ENCODE data around the gene EPN2. TPM values are rescaled to one million over a fixed set of nuclear protein-coding genes. Genes with fewer than 3 reads are reported as not detected.

EPN2 gene
- total RNA-seq, 1 experiment from 2014 or later = 73.1 TPM

DNA sequence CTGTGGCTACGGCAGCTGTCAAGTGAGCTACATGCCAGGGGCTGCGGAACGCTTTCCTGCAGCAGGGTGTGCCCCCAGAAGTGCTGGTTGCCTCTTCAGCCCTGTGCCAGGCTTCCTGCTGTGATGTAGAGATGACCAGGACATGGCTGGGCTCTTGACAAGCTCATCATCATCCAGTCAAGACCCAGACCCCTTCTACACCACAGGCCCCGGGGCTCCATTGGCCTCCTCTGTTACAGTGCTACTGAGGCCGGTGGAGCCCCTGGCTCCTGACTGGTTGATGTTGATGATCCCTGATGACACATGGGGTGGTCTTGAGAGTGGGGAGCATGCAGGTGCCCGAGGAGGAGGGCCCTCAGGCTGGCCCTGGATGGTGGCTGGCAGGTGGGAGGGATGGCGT lies 75.2 kb downstream of the EPN2 start:
- no peaks in the 10 kb centered on the region for H3K9me3 ChIP-seq (ENCODE audit: control insufficient read depth in 1 of 2, insufficient read depth in 1 of 2, low read depth in 1 of 2, low read length in 2 of 2)
- peaks cover 17 to 22% of the 10 kb centered on the region in 2 experiments; a peak in 3 of 4 replicates for H3K36me3 ChIP-seq (ENCODE audit: control insufficient read depth in 1 of 2, insufficient read depth in 2 of 2, low read length in 2 of 2)
- H3K9me2 ChIP-seq (ENCODE audit: insufficient read depth) = no peaks in the 10 kb centered on the region
- no peaks in the 10 kb centered on the region for H4K20me1 ChIP-seq (ENCODE audit: insufficient read depth)
- no TSS peak for BruUV-seq (replicated peaks)
- TF ChIP-seq, protein P1, sequence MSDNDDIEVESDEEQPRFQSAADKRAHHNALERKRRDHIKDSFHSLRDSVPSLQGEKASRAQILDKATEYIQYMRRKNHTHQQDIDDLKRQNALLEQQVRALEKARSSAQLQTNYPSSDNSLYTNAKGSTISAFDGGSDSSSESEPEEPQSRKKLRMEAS (IDR thresholded peaks at IDR 0.05) = no peak
- TF ChIP-seq JUND (IDR thresholded peaks at IDR 0.05) (no peak), ZFX (IDR thresholded peaks at IDR 0.05) (no peak), FOSL1 (IDR thresholded peaks at IDR 0.05; ENCODE audit: low read depth) (no peak), CEBPB (IDR thresholded peaks at IDR 0.05; ENCODE audit: low read depth) (no peak), YY1 (IDR thresholded peaks at IDR 0.05; ENCODE audit: extremely low read depth, insufficient replicate concordance, low read depth, low read length) (no peak), POLR2AphosphoS5 (IDR thresholded peaks at IDR 0.05; ENCODE audit: low read depth, low read length) (no peak), EZH2 (IDR thresholded peaks at IDR 0.05) (no peak), RAD21 (IDR thresholded peaks at IDR 0.05; ENCODE audit: low read depth) (no peak), EZH2phosphoT487 (IDR thresholded peaks at IDR 0.05; ENCODE audit: borderline replicate concordance) (no peak), ELF1 (IDR thresholded peaks at IDR 0.05; ENCODE audit: borderline replicate concordance, low read depth) (no peak), EGR1 (IDR thresholded peaks at IDR 0.05; ENCODE audit: low read depth) (no peak), ZNF274 (IDR thresholded peaks at IDR 0.05; ENCODE audit: low read depth, low read length) (no peak)
- TF ChIP-seq, protein P2, sequence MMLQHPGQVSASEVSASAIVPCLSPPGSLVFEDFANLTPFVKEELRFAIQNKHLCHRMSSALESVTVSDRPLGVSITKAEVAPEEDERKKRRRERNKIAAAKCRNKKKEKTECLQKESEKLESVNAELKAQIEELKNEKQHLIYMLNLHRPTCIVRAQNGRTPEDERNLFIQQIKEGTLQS (IDR thresholded peaks at IDR 0.05) = no peak
- TF ChIP-seq, protein P3, sequence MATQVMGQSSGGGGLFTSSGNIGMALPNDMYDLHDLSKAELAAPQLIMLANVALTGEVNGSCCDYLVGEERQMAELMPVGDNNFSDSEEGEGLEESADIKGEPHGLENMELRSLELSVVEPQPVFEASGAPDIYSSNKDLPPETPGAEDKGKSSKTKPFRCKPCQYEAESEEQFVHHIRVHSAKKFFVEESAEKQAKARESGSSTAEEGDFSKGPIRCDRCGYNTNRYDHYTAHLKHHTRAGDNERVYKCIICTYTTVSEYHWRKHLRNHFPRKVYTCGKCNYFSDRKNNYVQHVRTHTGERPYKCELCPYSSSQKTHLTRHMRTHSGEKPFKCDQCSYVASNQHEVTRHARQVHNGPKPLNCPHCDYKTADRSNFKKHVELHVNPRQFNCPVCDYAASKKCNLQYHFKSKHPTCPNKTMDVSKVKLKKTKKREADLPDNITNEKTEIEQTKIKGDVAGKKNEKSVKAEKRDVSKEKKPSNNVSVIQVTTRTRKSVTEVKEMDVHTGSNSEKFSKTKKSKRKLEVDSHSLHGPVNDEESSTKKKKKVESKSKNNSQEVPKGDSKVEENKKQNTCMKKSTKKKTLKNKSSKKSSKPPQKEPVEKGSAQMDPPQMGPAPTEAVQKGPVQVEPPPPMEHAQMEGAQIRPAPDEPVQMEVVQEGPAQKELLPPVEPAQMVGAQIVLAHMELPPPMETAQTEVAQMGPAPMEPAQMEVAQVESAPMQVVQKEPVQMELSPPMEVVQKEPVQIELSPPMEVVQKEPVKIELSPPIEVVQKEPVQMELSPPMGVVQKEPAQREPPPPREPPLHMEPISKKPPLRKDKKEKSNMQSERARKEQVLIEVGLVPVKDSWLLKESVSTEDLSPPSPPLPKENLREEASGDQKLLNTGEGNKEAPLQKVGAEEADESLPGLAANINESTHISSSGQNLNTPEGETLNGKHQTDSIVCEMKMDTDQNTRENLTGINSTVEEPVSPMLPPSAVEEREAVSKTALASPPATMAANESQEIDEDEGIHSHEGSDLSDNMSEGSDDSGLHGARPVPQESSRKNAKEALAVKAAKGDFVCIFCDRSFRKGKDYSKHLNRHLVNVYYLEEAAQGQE (IDR thresholded peaks at IDR 0.05; ENCODE audit: low read depth) = no peak
- no peak for ATAC-seq
- H3K27ac ChIP-seq (ENCODE audit: low read depth, low read length) = no peak overlapping the region
- no peak overlapping the region for H2AFZ ChIP-seq (ENCODE audit: low read depth, low read length, poor library complexity, severe bottlenecking)
- peaks cover 9 to 21% of the 10 kb centered on the region in 2 experiments for H3K4me1 ChIP-seq (ENCODE audit: control insufficient read depth in 1 of 2, insufficient read depth in 2 of 2, low read length in 2 of 2)
- ChIA-PET POLR2A (no interaction called here), RAD21 (ENCODE audit: low non-redundant PET in 1 of 2, low total read pairs in 2 of 2, uncharacterized antibody in 2 of 2, unreplicated experiment in 2 of 2) (no interaction called here), CTCF (no interaction called here)
- peaks cover 3% of the 10 kb centered on the region; the same call in 1 of the 2 replicates for H3K79me2 ChIP-seq (ENCODE audit: insufficient read depth, low read length)
- no peak overlapping the region for H3K4me3 ChIP-seq (replicated peaks in 1 of 2; ENCODE audit: low read depth in 1 of 2, low read length in 2 of 2)
- DNase-seq (ENCODE audit: low read depth, low spot score) = no peak
- H3K4me2 ChIP-seq (ENCODE audit: low read length) = no peak overlapping the region
- H3K9ac ChIP-seq (ENCODE audit: low read length) = no peak overlapping the region
- intact Hi-C loops (cut with micrococcal nuclease) = no loop called here
- H3K27me3 ChIP-seq (ENCODE audit: insufficient read depth, low read length) = no peaks in the 10 kb centered on the region
